ENCODE data around the gene PNMT. TPM values are rescaled to one million over a fixed set of nuclear protein-coding genes. Genes with fewer than 3 reads are reported as not detected.

PNMT gene, protein sequence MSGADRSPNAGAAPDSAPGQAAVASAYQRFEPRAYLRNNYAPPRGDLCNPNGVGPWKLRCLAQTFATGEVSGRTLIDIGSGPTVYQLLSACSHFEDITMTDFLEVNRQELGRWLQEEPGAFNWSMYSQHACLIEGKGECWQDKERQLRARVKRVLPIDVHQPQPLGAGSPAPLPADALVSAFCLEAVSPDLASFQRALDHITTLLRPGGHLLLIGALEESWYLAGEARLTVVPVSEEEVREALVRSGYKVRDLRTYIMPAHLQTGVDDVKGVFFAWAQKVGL
- total RNA-seq: 1.3 TPM

DNA sequence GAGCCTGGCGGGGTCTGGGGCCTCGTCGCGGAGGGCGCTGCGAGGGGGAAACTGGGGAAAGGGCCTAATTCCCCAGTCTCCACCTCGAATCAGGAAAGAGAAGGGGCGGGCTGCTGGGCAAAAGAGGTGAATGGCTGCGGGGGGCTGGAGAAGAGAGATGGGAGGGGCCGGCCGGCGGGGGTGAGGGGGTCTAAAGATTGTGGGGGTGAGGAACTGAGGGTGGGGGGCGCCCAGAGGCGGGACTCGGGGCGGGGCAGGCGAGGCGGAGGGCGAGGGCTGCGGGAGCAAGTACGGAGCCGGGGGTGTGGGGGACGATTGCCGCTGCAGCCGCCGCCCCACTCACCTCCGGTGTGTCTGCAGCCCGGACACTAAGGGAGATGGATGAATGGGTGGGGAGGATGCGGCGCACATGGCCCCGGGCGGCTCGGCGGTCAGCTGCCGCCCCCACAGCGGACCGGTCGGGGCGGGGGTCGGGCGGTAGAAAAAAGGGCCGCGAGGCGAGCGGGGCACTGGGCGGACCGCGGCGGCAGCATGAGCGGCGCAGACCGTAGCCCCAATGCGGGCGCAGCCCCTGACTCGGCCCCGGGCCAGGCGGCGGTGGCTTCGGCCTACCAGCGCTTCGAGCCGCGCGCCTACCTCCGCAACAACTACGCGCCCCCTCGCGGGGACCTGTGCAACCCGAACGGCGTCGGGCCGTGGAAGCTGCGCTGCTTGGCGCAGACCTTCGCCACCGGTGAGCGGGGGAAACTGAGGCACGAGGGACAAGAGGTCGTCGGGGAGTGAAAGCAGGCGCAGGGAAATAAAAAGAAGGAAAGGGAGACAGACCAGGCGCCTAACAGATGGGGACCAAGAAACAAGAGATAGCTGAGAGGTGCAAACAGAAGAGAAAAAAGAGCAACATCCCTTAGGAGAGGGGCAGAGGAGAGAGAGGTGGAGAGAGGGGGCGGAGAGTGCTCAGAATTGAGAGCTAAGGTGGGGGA, at the start of gene PNMT:
TSS of gene PNMT (plus strand) at position 509 of the 980 bp plus-strand sequence. CDS start at position 532, 23 bp downstream.
- intact Hi-C loops (cut with DNase I): no loop called here
- DNase-seq (ENCODE audit: low spot score): peak; percentile 82
- peak; percentile 20 for ATAC-seq

DNA sequence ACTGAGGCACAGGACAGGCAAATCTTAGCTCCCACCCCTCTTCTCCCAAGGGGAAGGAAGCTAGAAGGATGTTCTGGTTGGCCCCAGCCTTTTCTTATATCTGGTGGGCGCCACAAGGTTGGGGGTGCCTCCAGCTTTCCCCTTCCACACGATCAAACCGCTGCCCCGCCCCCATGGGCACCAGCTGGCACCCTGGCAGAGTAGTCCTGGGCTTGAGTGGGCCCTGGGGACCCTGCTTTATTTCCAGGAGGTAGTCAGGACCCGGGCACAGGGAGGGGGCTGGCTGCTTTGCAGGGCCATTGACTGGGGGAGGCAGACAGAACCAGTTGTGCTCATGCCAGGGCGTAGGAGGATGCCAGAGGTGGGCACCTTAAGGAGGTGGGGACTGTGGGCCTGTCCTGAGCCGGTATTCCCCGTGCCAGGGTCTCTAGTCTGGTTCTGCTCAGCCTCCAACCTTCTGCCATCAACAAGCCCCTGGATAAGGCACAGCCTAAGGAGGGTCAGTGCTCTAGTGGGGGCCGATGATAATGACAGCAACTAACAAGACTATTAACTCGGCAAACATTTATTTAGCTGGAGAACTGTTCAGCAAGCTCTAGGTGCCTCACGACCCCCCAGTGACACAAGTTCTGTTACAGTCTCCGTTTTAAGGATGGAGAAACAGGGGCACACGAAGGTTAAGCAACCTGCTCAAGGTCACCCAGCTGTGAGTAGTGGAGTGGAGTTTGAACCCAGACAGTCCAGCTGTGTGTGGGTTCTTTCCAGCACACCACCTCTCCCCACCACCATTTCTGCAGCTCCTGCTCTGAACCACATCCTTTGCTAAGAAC, 49.1 kb upstream of the PNMT start:
- DNase-seq (ENCODE audit: low spot score): no peak
- intact Hi-C loops (cut with DNase I): no loop called here
- no peak for ATAC-seq

DNA sequence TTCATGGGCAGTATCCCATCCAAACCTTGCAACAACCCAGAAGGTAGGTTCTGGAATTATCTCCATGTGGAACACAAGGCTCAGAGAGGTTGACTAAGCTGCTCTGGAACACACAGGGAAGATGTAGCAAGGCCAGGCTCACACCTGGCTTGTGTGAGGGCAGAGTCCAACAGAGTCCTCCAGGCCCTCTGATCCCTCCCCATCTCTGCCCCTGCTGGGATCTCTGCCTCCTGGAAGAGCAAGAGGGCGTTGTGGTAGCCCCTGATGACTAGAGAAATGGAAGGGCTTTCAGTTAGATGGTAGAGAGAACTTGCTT, 48.5 kb upstream of the PNMT start:
- ATAC-seq (no peak), DNase-seq (ENCODE audit: low spot score) (no peak)
- intact Hi-C loops (cut with DNase I): loop anchor here (5.0 kb wide), 2 partner anchors 53 to 133 kb away; no protein-coding TSS in a partner anchor

GRCh38 chr17:39621523-39622379, 46.5 kb upstream of the PNMT start:
- peak; percentile 91 for DNase-seq (ENCODE audit: low spot score)
- ATAC-seq: peak; percentile 81
- intact Hi-C loops (cut with DNase I): loop anchor here (5.0 kb wide), 2 partner anchors 51 to 131 kb away; no protein-coding TSS in a partner anchor

DNA sequence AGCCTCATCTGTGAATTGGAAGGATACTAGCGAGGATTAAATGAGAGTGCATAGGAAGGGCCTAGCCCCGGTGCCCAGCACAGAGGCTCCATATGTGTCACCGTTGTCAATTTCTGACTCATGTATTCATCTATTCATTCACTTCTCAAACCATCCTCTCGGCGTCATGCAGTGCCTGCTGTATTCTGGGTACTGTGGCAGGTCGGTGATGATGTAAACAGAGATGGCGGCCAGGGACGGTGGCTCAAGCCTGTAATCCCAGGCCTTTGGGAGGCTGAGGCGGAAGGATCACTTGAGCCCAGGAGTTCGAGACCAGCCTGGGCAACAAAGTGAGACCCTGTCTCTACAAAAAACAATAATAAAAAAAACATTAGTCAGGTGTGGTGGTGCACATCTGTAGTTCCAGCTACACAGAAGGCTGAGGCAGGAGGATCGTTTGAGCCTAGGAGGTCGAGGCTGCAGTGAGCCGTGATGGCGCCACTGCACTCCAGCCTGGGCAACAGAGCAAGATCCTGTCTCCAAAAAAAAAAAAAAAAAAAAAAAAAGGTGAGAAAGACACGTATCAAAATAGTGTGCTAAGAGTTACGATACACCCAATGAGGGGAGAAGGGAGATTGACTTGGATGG, 45.8 kb upstream of the PNMT start:
- intact Hi-C loops (cut with DNase I): loop anchor here (5.0 kb wide), 2 partner anchors 50 to 130 kb away; no protein-coding TSS in a partner anchor
- DNase-seq (ENCODE audit: low spot score) (no peak), ATAC-seq (no peak)

- ATAC-seq: peak; percentile 73
- peak; percentile 92 for DNase-seq (ENCODE audit: low spot score)
These were observed 44.8 kb upstream of the PNMT start for GRCh38 chr17:39623356-39623950.

DNA sequence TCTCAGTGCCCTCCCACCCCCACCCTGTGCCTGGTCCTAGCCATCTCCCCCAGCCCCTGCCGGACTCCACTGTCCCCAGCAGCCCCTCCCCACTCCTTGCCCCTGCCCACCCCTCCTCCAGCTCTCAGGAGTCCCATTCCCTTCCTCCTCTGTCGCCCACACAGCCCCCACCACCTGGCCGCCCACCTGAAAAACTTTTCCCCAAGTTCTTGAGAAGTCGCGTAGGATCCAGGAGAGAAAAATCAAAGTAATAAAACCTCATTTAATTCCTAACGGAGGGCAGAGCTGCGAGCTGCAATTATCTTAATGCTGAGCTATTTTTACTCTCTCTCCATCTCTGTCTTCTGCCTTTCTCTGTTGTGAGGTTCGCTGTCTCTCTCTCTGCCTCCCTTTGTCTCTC, 43.9 kb upstream of the PNMT start:
- DNase-seq (ENCODE audit: low spot score): no peak
- intact Hi-C loops (cut with DNase I): loop anchor here (5.0 kb wide), 2 partner anchors 48 to 128 kb away; no protein-coding TSS in a partner anchor
- ATAC-seq: no peak

More at GRCh38 chr17:39623356-39623950, 44.8 kb upstream of the PNMT start:
- intact Hi-C loops (cut with DNase I): loop anchor here (5.0 kb wide), 2 partner anchors 49 to 129 kb away; no protein-coding TSS in a partner anchor

DNA sequence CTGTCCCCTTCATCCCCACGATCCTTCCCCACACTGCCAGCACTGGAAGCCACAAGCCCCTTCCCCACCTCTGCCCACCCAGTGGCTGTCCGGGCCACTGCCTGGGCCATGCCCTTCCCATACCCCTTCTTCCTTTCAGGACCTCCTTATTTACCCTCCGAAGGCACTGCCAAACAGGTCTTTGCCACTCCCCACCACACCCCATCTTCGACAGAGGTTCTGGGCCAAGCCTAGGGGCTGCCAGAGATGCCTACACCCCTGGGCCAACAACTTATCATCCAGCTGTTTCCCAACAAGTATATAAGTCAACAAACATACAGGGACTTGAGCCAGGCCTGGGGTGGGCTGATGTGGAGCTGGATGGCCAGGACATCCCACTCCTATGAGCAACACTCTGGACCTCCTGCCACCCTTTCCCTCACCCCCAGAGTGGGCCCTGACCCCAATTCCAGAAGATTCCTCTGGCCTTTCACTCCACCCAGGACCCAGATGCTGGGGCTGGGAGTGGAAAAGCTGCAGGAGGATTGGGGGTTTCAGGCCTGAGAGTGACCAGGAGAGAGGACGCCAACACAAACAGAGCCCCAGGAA, 43.0 kb upstream of the PNMT start:
- no peak for DNase-seq (ENCODE audit: low spot score)
- ATAC-seq: no peak
- intact Hi-C loops (cut with DNase I): no loop called here

GRCh38 chr17:39626171-39627046, 41.8 kb upstream of the PNMT start, which contains the start of gene PPP1R1B:
TSS of gene PPP1R1B (plus strand) at chr17:39626952. CDS start at chr17:39627393, 441 bp downstream.
- DNase-seq (ENCODE audit: low spot score): no peak
- intact Hi-C loops (cut with DNase I): no loop called here
- ATAC-seq: no peak

DNA sequence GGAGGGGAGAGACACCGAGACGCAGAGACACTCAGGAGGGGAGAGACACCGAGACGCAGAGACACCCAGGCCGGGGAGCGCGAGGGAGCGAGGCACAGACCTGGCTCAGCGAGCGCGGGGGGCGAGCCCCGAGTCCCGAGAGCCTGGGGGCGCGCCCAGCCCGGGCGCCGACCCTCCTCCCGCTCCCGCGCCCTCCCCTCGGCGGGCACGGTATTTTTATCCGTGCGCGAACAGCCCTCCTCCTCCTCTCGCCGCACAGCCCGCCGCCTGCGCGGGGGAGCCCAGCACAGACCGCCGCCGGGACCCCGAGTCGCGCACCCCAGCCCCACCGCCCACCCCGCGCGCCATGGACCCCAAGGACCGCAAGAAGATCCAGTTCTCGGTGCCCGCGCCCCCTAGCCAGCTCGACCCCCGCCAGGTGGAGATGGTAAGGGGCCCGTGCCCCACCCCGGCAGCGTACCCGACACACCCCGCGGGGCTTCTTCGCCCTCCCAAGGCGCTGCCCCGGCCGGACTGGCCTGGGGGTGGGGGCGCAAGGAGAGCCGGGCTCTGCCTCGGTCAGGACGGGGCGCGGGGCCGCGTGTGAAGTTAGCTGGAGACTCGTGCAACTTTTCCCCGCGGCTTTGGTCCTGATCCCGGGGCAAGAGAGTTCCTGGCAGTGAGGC, 41.1 kb upstream of the PNMT start:
- intact Hi-C loops (cut with DNase I): no loop called here
- ATAC-seq (no peak), DNase-seq (ENCODE audit: low spot score) (no peak)

DNA sequence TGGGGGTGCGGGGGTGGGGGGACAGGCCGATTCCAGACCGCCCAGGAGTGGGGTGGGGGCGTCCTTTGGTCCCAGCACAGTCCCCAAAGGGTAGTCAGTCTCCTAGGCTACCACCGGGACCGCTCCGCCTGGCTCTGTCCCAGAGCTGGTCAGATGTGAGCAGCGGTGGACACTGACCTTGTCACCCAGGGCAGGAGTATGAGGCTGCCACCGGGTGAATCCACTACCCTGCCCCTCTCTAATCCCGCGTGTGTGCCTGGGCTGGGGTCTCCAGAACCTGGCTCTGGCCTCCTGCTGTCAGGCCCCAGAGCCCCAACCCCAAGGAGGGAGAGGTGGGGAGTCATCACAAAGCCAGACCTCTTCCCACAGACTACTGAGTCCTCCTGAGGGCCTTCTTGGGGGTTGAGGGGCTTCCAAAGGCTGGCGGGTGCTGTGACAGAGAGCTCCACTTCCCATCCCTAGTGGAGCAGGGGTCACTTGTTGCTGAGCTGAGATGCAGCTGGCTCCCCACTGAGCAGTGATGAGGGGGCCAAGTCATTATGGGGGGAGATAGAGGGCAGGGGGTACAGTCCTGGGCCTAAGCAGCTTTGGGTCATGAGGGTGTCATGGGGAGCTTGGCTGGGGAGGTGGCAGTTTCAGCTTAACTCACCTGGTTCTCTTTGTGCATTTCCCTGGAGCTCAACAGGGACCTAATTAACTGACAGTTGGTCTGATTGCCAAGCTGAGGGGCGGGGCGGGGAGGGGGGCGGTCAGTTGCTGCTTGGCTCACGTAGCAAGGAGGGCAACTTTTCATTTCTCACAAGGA, 40.3 kb upstream of the PNMT start:
- intact Hi-C loops (cut with DNase I): no loop called here
- ATAC-seq: no peak
- DNase-seq (ENCODE audit: low spot score): no peak

DNA sequence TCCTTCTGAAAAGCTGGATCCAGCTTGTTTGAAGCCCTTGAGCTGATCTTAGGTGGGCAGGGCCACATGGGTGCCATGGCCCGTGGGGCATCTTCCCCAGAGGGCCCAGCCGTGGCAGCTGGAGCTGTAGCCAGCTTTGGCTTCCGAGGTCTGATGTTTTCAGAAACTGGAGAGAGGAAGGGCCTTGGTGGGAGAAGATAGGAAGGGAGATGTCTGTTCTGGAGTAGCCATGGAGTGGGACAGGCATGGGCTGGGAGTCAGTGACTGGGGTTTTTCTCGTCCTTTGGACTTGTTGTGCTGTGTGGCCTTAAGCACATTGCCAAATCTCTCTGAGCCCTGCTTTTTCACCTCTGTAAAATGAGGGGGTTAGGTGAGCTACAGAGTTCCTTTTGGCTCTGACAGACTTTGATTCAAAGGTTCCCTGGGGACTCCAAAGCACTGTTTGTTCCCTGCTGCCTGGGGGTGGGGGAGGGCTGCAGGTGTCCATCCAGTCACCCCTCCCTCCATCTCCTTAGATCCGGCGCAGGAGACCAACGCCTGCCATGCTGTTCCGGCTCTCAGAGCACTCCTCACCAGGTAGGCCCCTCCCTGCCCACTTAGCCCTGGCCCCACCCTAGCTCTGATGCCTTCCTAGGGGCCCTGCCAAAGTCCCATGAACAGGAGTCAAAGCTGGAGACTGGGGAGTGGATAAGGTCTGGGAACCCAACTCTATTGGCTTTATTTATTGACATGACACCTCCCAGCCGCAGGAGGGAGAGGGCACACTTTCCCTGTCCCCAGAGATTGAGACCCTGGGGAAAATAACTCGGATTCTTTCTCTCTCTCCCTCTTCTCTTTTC, 39.4 kb upstream of the PNMT start:
- ATAC-seq: no peak
- intact Hi-C loops (cut with DNase I): no loop called here
- no peak for DNase-seq (ENCODE audit: low spot score)

DNA sequence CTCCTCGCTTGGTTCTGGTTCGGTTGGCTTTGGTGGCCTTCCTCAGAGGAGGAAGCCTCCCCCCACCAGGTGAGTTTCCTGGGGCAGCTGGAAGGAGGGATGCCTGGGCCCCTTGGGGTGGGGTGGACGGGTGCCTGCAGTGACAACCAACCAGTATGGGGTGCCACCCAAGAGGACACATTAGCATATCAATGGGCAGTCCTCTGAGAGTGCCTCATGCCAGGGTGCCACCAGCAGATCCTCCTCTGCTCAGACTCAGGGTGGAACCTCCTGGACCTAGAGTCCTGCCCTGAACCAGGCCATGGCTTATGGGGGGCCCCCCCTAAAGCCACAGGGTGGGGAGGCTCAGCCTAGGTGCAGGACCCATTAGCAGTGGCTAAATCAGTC, 38.8 kb upstream of the PNMT start:
- DNase-seq (ENCODE audit: low spot score) (no peak), ATAC-seq (no peak)
- intact Hi-C loops (cut with DNase I): no loop called here

DNA sequence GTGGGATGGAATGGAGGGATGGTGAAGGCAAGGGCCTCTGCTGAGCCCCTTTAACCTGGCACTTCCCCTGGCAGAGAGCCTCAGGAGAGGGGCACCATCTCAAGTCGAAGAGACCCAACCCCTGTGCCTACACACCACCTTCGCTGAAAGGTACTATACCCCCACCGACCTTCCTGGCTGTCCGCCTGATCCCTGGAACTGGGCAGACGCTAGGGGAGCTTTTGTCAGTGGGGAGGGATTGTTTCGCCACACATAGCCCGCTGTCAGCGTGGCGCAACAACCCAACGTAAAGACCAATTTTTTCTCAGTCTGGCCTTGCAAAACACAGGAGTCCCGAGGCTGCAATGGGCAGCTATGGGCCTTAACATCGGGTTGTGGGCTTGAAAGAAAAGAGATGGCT, 38.4 kb upstream of the PNMT start:
- no peak for DNase-seq (ENCODE audit: low spot score)
- no peak for ATAC-seq
- intact Hi-C loops (cut with DNase I): no loop called here

Measured in sciatic nerve (tissue), 2 donors.